Astrocyte of the spinal cord (primary cell): ENCODE measurements around the gene TBC1D10A.

Experiments used
- DNase-seq: peaks from one replicate; pipeline ENCODE4 v3.0.0; 2011; ENCODE audit warnings: low read depth, low spot score
- H3K4me3 ChIP-seq: 2 replicates; pipeline ENCODE4 v1.5.1; 2011; ENCODE audit warnings: low read depth, mild to moderate bottlenecking, low read length, moderate library complexity
- in situ Hi-C: cut with HindIII; loops from 2 replicates; pipeline ENCODE4 v1.10.0; 2017; ENCODE audit warnings: low sequenced_read_pairs
- TF ChIP-seq, protein P1 (sequence below): IDR thresholded peaks from 2 replicates; pipeline ENCODE4 v1.5.1; 2012; ENCODE audit warnings: low read depth, mild to moderate bottlenecking, low read length, inconsistent platforms

The TBC1D10A gene

DNA sequence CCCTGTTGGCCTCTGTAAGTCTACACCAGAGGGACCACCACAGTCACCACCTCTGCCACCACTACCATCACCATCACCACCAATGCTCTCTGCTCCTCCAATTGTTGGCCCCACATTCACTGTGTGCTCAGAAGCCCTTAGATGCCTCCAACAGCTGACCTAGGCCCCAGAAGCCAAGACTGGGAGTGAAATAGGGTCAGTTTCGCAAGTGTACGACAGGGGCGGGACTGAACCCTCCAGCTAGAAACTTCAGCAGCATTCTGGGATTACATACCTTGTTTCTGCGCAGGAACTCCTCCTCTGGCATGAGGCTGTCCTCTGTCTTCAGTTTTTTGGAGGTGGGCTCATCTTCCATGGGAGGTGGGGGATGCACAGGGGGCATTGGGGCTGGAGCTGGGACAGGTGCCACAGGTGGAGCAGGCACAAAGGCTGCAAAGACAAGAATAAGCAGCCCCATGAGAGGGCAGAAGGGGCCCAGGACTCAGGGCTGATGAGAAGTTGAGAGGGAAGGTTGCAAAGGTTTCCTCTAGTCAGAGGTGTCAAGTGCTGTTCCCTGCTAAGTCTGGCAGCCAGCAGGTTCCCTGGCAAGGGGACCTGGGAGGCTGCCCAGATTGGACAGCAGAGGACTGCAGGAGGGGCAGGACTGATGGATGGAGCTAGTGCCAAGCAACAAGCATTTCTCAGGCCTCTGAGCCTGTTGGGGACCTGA, 10.2 kb upstream of the TBC1D10A start:
- TF ChIP-seq, protein P1, sequence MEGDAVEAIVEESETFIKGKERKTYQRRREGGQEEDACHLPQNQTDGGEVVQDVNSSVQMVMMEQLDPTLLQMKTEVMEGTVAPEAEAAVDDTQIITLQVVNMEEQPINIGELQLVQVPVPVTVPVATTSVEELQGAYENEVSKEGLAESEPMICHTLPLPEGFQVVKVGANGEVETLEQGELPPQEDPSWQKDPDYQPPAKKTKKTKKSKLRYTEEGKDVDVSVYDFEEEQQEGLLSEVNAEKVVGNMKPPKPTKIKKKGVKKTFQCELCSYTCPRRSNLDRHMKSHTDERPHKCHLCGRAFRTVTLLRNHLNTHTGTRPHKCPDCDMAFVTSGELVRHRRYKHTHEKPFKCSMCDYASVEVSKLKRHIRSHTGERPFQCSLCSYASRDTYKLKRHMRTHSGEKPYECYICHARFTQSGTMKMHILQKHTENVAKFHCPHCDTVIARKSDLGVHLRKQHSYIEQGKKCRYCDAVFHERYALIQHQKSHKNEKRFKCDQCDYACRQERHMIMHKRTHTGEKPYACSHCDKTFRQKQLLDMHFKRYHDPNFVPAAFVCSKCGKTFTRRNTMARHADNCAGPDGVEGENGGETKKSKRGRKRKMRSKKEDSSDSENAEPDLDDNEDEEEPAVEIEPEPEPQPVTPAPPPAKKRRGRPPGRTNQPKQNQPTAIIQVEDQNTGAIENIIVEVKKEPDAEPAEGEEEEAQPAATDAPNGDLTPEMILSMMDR: no peak
- no peak for DNase-seq
- in situ Hi-C loops: no loop called here
- H3K4me3 ChIP-seq: no peak overlapping the region

DNA sequence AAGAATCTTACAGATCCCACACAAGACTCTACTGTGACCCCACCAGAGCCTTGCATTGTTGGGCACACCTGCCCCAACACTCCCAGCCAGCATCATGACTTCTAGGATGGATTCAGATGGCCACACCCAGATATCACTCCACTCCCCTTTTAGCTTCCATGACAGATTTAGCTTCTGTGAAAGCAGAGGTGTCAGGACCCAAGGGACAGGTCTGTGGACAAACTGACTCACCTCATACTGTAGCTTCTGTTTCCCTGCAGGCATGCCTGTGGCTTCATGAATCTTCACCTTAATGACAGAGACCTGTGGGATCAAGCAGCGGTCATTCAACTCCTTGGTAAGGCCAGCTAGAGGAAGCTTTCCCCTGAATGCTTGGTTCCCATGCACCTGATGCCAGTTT, 8.5 kb upstream of the TBC1D10A start:
- in situ Hi-C loops: no loop called here
- no peak for DNase-seq
- TF ChIP-seq, protein P1: no peak
- H3K4me3 ChIP-seq: no peak overlapping the region

DNA sequence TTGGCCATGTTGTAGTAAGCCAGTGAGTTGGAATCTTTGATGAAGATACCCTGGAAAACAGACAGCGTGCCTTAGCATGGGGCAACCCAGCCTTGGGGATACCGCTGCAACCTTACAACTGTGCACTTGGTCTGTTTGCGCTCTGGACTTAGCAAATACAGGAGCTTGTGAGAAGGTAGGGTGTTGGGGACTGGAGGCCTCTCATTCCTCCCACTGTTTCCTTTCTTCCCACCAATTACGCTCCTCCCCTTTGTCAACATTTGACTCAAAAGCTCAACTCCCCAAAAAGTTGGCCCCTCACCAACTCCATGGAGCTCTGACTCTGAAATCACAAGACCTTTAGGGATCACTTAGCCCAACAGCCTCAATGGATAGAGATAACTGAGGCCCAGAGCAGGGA, 7.9 kb upstream of the TBC1D10A start:
- TF ChIP-seq, protein P1: no peak
- no peak overlapping the region for H3K4me3 ChIP-seq
- DNase-seq: no peak
- in situ Hi-C loops: no loop called here

DNA sequence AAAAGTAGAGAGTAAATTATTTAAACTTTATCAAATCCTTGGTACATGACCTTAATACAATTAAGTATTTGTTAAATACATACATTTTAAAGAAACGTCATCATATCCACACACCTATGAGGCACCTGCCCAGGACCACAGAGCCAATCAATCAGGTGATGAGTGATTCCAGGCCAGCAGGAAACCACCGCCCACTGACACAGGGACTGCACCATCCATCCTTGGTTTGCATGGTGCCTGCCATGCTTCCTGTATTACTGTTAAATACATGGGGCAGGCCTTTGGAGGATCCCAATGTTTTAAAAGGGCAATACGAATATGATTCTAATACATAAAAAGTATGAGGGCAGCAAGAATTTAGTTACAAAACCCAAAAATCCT, 7.0 kb upstream of the TBC1D10A start:
- TF ChIP-seq, protein P1: no peak
- no peak for DNase-seq
- in situ Hi-C loops: no loop called here
- no peak overlapping the region for H3K4me3 ChIP-seq

DNA sequence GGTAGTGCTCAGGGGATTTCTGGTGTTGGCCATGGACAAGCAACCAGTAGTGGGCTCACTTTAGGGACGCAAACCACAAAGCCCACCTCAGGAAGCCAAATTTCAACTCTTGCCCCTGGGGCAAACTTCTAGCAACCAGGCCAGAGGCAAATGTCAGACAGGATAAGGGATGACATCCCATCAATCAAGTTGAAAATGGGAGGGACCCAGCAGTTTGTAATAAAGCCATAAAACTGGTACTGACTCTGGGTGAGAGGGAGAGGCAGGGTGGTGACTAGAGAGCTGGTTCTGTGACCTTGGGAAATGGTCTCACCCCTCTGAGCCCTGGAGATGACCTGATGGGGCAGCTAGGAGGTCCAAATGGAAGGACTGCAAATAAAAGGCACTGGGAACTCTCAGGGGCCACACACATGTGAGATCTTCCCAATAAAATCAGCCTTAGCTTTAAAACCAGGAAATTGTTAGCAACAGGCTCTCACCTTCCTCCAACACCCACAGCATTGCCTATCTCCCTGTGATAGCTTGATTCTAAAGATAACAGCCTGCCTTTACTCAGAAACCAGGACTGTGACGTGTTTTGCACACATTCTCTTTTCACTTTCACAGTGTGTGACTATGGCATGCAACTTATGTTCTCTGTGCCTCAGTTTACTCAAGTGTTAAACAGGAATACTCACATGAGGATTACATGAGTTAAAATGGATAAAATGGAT, 6.4 kb upstream of the TBC1D10A start:
- DNase-seq: no peak
- in situ Hi-C loops: no loop called here
- TF ChIP-seq, protein P1: no peak
- H3K4me3 ChIP-seq: no peak overlapping the region

DNA sequence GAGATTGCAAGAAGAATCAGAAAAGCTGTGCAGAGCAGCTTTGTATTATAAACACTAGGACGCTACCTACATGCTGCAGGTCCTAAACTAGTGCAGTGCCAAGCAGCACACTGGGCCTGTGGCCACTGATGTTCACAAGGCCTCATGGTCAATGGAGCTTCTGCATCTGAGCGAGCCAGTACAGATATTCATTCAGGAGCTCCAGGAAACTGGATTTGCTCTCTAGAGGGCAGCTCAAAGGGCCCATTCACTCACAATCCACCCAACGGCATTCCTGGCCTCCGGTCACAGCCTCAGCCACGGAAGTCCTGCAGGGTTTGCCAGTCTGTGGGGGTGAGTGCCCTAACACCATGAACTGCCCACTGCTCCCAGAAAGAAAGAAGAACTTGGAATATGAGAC, 5.8 kb upstream of the TBC1D10A start:
- in situ Hi-C loops: no loop called here
- no peak for DNase-seq
- no peak overlapping the region for H3K4me3 ChIP-seq
- TF ChIP-seq, protein P1: no peak
